ENCODE results near the gene C1orf167.

- TF ChIP-seq FOXK2 (IDR thresholded peaks at IDR 0.05) (no peak), ZNF10 (CRISPR knock-in tag; IDR thresholded peaks at IDR 0.05; ENCODE audit: borderline replicate concordance, low read depth) (no peak), CBFB (CRISPR knock-in tag; IDR thresholded peaks at IDR 0.05) (no peak), RXRB (CRISPR knock-in tag; IDR thresholded peaks at IDR 0.05; ENCODE audit: borderline replicate concordance) (no peak), CTCF (CRISPR knock-in tag; IDR thresholded peaks at IDR 0.05) (no peak)
These were observed 70.1 kb downstream of the C1orf167 start for GRCh38 chr1:11831945-11832725.

Measured in HepG2 (cell line).